OCI-LY7 (cell line): Measurements from ENCODE around the gene CYP19A1. TPM values are rescaled to one million over a fixed set of nuclear protein-coding genes. Genes with fewer than 3 reads are reported as not detected.

Experiments used
- BruUV-seq: library from RNA; stranded (reverse); fragments of 400-500 nt; replicated peaks from 2 replicates; lab custom pipeline; 2021; lab: Mats Ljungman, UMichigan
- CTCF ChIA-PET: fragments of 300-600 bp; sonication (Branson Sonifier 250); formaldehyde crosslinking; loops from one replicate; lab custom pipeline; 2022; ENCODE audit warnings: antibody characterized with exemption; ENCODE audit not compliant: unreplicated experiment; lab: Charles Lee
- POLR2A ChIA-PET: fragments of 300-600 bp; sonication (Branson Sonifier 250); formaldehyde crosslinking; loops from one replicate; lab custom pipeline; 2022; ENCODE audit warnings: antibody characterized with exemption; lab: Charles Lee
- DNase-seq: peaks from one replicate; pipeline ENCODE4 v3.0.0-alpha.2; 2015; ENCODE audit warnings: low spot score
- H2AFZ ChIP-seq: fragments of 200-600 bp; sonication (generic), shearing (Covaris generic); 2 replicates; pipeline ENCODE4 v1.6.1; 2014; ENCODE audit warnings: mild to moderate bottlenecking, antibody characterized with exemption, low read length, moderate library complexity
- H3K27ac ChIP-seq: fragments of 200-600 bp; sonication (generic); 2 replicates; pipeline ENCODE4 v1.5.1; 2014; ENCODE audit warnings: mixed run types, low read depth, mild to moderate bottlenecking, moderate library complexity, low read length, inconsistent platforms; ENCODE audit not compliant: poor library complexity, severe bottlenecking
- H3K36me3 ChIP-seq: fragments of 200-600 bp; sonication (generic); 2 replicates; pipeline ENCODE4 v1.6.1; 2014; ENCODE audit warnings: mild to moderate bottlenecking, antibody characterized with exemption, low read length, moderate library complexity, mixed read lengths; ENCODE audit not compliant: insufficient read depth
- H3K4me1 ChIP-seq: fragments of 200-600 bp; sonication (generic); 2 replicates; pipeline ENCODE4 v1.5.1; 2014; ENCODE audit warnings: mild to moderate bottlenecking, low read length; ENCODE audit not compliant: insufficient read depth, poor library complexity, severe bottlenecking
- H3K4me2 ChIP-seq: fragments of 200-600 bp; sonication (generic); 2 replicates; pipeline ENCODE4 v1.6.1; 2014; ENCODE audit warnings: mild to moderate bottlenecking, low read length
- H3K4me3 ChIP-seq: fragments of 200-600 bp; sonication (generic); 2 replicates; pipeline ENCODE4 v1.5.1; 2014; ENCODE audit warnings: mild to moderate bottlenecking, low read depth, low read length; ENCODE audit not compliant: poor library complexity, severe bottlenecking
- H3K79me2 ChIP-seq: fragments of 200-600 bp; sonication (generic); 2 replicates; pipeline ENCODE4 v1.6.1; 2016; ENCODE audit warnings: low read depth, mild to moderate bottlenecking, low read length, moderate library complexity, mixed read lengths; ENCODE audit not compliant: insufficient read depth
- H3K9me2 ChIP-seq: fragments of 200-600 bp; sonication (generic); 2 replicates; pipeline ENCODE4 v1.6.1; 2016; ENCODE audit warnings: mild to moderate bottlenecking, low read length, mixed read lengths; ENCODE audit not compliant: insufficient read depth
- H3K9me3 ChIP-seq: fragments of 200-600 bp; sonication (generic); 2 replicates; pipeline ENCODE4 v1.6.1; 2014; ENCODE audit warnings: mild to moderate bottlenecking, mixed run types, low read length, mixed read lengths
- H4K20me1 ChIP-seq: fragments of 200-600 bp; sonication (generic); 2 replicates; pipeline ENCODE4 v1.6.1; 2014; ENCODE audit warnings: mild to moderate bottlenecking, antibody characterized with exemption, low read length, moderate library complexity, mixed read lengths; ENCODE audit not compliant: insufficient read depth
- EZH2phosphoT487 ChIP-seq: fragments of 200-600 bp; sonication (generic); IDR thresholded peaks from 2 replicates; pipeline ENCODE4 v1.6.1; 2018; ENCODE audit warnings: low read depth, borderline replicate concordance, mild to moderate bottlenecking, mixed run types, antibody characterized with exemption, low read length, moderate library complexity, mixed read lengths
- intact Hi-C: fragments of 100-400 bp; cut with micrococcal nuclease; formaldehyde crosslinking; loops from one replicate; pipeline ENCODE4 v1.10.0; 2022; ENCODE audit not compliant: unreplicated experiment
- total RNA-seq, 2 experiments: library from RNA; depleted of rRNA in 1 of 2; stranded (reverse); fragments of >200 nt in 1 of 2; shearing (Covaris generic) in 1 of 2; gene quantifications; 2 replicates each; pipeline ENCODE4 v1.2.3, GENCODE V29; 2014 to 2022
- TF ChIP-seq, protein P1 (sequence below): fragments of 200-600 bp; sonication (generic); conservative IDR thresholded peaks from 2 replicates; pipeline ENCODE4 v1.5.1; 2014; ENCODE audit warnings: mild to moderate bottlenecking, antibody characterized with exemption, low read length, moderate library complexity, mixed read lengths

CYP19A1 gene
- total RNA-seq, 2 experiments from 2014 or later: 0.13 TPM; not detected in 1

GRCh38 chr15:51314391-51315337 is 23.7 kb downstream of the CYP19A1 start:
- TF ChIP-seq EZH2phosphoT487: no peak
- TF ChIP-seq, protein P1, sequence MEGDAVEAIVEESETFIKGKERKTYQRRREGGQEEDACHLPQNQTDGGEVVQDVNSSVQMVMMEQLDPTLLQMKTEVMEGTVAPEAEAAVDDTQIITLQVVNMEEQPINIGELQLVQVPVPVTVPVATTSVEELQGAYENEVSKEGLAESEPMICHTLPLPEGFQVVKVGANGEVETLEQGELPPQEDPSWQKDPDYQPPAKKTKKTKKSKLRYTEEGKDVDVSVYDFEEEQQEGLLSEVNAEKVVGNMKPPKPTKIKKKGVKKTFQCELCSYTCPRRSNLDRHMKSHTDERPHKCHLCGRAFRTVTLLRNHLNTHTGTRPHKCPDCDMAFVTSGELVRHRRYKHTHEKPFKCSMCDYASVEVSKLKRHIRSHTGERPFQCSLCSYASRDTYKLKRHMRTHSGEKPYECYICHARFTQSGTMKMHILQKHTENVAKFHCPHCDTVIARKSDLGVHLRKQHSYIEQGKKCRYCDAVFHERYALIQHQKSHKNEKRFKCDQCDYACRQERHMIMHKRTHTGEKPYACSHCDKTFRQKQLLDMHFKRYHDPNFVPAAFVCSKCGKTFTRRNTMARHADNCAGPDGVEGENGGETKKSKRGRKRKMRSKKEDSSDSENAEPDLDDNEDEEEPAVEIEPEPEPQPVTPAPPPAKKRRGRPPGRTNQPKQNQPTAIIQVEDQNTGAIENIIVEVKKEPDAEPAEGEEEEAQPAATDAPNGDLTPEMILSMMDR: no peak
- intact Hi-C loops: no loop called here
- Histone ChIP-seq H4K20me1 (no peaks in the 10 kb centered on the region), H3K27ac (no peak overlapping the region), H3K9me3 (no peaks in the 10 kb centered on the region), H3K79me2 (no peaks in the 10 kb centered on the region), H3K4me3 (no peak overlapping the region), H3K4me2 (no peak overlapping the region), H3K4me1 (no peaks in the 10 kb centered on the region), H2AFZ (no peak overlapping the region), H3K36me3 (no peaks in the 10 kb centered on the region), H3K9me2 (no peaks in the 10 kb centered on the region)
- CTCF ChIA-PET: no interaction called here
- POLR2A ChIA-PET: no interaction called here
- no peak for DNase-seq
- BruUV-seq: no TSS peak

- Histone ChIP-seq H4K20me1 (no peaks in the 10 kb centered on the region), H3K27ac (no peak overlapping the region), H3K9me2 (no peaks in the 10 kb centered on the region), H3K4me2 (no peak overlapping the region), H3K9me3 (no peaks in the 10 kb centered on the region), H3K79me2 (no peaks in the 10 kb centered on the region), H3K4me3 (no peak overlapping the region), H2AFZ (no peak overlapping the region), H3K36me3 (no peaks in the 10 kb centered on the region), H3K4me1 (no peaks in the 10 kb centered on the region)
- TF ChIP-seq, protein P1: no peak
- no peak for TF ChIP-seq EZH2phosphoT487
- ChIA-PET CTCF (no interaction called here), POLR2A (no interaction called here)
- DNase-seq: no peak
- intact Hi-C loops: no loop called here
- no TSS peak for BruUV-seq
Observed at GRCh38 chr15:51313644-51314280, 24.6 kb downstream of the CYP19A1 start.

- Histone ChIP-seq H3K79me2 (no peaks in the 10 kb centered on the region), H3K9me3 (no peaks in the 10 kb centered on the region), H3K4me3 (no peak overlapping the region), H3K4me1 (no peaks in the 10 kb centered on the region), H3K4me2 (no peak overlapping the region), H2AFZ (no peak overlapping the region), H4K20me1 (no peaks in the 10 kb centered on the region), H3K27ac (no peak overlapping the region), H3K36me3 (no peaks in the 10 kb centered on the region), H3K9me2 (no peaks in the 10 kb centered on the region)
- no peak for TF ChIP-seq EZH2phosphoT487
- TF ChIP-seq, protein P1: no peak
- ChIA-PET CTCF (no interaction called here), POLR2A (no interaction called here)
- DNase-seq: no peak
- BruUV-seq: no TSS peak
- intact Hi-C loops: no loop called here
Observed at GRCh38 chr15:51313074-51313393, 25.4 kb downstream of the CYP19A1 start.
